Panc1 (cell line): ENCODE measurements around the gene SLC1A2. TPM values are rescaled to one million over a fixed set of nuclear protein-coding genes. Genes with fewer than 3 reads are reported as not detected.

Experiments used
- ATAC-seq: fragments of 200-7000 bp; cut with Tn5 transposase; 2 replicates; pipeline ENCODE4 v1.9.1; 2020; ENCODE audit warnings: mild to moderate bottlenecking, moderate library complexity
- BruUV-seq: library from RNA; stranded (reverse); fragments of 400-500 nt; replicated peaks from 2 replicates; lab custom pipeline; 2021; lab: Mats Ljungman, UMichigan
- CTCF ChIA-PET: fragments of 300-600 bp; sonication (Branson Sonifier 250); formaldehyde crosslinking; loops from one replicate; lab custom pipeline; 2022; ENCODE audit warnings: antibody characterized with exemption; lab: Charles Lee
- POLR2A ChIA-PET: fragments of 300-600 bp; sonication (Branson Sonifier 250); formaldehyde crosslinking; loops from one replicate; lab custom pipeline; 2022; ENCODE audit warnings: antibody characterized with exemption; lab: Charles Lee
- DNase-seq: peaks from one replicate; pipeline ENCODE4 v3.0.0-alpha.2; 2010; ENCODE audit warnings: low read depth, low spot score
- H3K27ac ChIP-seq: 2 replicates; pipeline ENCODE4 v1.5.1; 2011; ENCODE audit warnings: mild to moderate bottlenecking, low read length, inconsistent platforms
- H3K27me3 ChIP-seq: fragments of 200-500 bp; sonication (Bioruptor generic); 2 replicates; pipeline ENCODE4 v1.6.0; 2014; ENCODE audit warnings: low read length, inconsistent platforms; ENCODE audit not compliant: control insufficient read depth, insufficient read depth
- H3K36me3 ChIP-seq: fragments of 200-500 bp; sonication (Bioruptor generic); 2 replicates; pipeline ENCODE4 v1.5.1; 2014; ENCODE audit warnings: inconsistent platforms, mild to moderate bottlenecking, low read length, moderate library complexity; ENCODE audit not compliant: control insufficient read depth, insufficient read depth
- H3K4me1 ChIP-seq: 2 replicates; pipeline ENCODE4 v1.5.1; 2011; ENCODE audit warnings: inconsistent platforms, mild to moderate bottlenecking, low read length, moderate library complexity; ENCODE audit not compliant: control insufficient read depth, insufficient read depth
- H3K4me3 ChIP-seq, 2 experiments: 2 replicates each; pipeline ENCODE4 v1.5.1; 2011 to 2012; ENCODE audit warnings: low read depth in 2 of 2, low read length in 2 of 2, mild to moderate bottlenecking in 2 of 2, inconsistent platforms in 1 of 2, moderate library complexity in 1 of 2
- H3K9me3 ChIP-seq: fragments of 200-500 bp; sonication (Bioruptor generic); 2 replicates; pipeline ENCODE4 v1.5.1; 2014; ENCODE audit warnings: low read depth, mild to moderate bottlenecking, inconsistent platforms, low read length, moderate library complexity; ENCODE audit not compliant: control insufficient read depth, insufficient read depth
- CTCF ChIP-seq: fragments of 450-650 bp; IDR thresholded peaks from 2 replicates; pipeline ENCODE4 v1.5.1; 2017; ENCODE audit warnings: mild to moderate bottlenecking
- POLR2AphosphoS5 ChIP-seq: IDR thresholded peaks from 2 replicates; pipeline ENCODE4 v1.6.1; 2012; ENCODE audit warnings: mild to moderate bottlenecking, low read depth, low read length, moderate library complexity
- REST ChIP-seq, 2 experiments: IDR thresholded peaks; 2 replicates each; pipeline ENCODE4 v1.6.1; 2011 to 2012; ENCODE audit warnings: low read depth in 2 of 2, control low read depth in 1 of 2, low read length in 1 of 2, mild to moderate bottlenecking in 1 of 2, moderate library complexity in 1 of 2; ENCODE audit not compliant: insufficient read depth in 1 of 2
- SIN3A ChIP-seq: IDR thresholded peaks from 2 replicates; pipeline ENCODE4 v1.6.1; 2012; ENCODE audit warnings: low read depth, mild to moderate bottlenecking, low read length, moderate library complexity, borderline replicate concordance; ENCODE audit not compliant: insufficient read depth
- TCF7L2 ChIP-seq: IDR thresholded peaks from 2 replicates; pipeline ENCODE4 v1.6.1; 2011; ENCODE audit warnings: mild to moderate bottlenecking, low read depth, low read length, inconsistent platforms
- in situ Hi-C: cut with HindIII; loops from 2 replicates; pipeline ENCODE4 v1.10.0; 2016; ENCODE audit warnings: low sequenced_read_pairs, low pct_unique_long_range_greater_than_20kb
- intact Hi-C: fragments of 100-400 bp; cut with micrococcal nuclease; formaldehyde crosslinking; loops from one replicate; pipeline ENCODE4 v1.10.0; 2022; ENCODE audit not compliant: unreplicated experiment
- total RNA-seq: library from RNA; stranded (reverse); gene quantifications from one replicate; pipeline ENCODE4 v1.2.1, GENCODE V29; 2021; ENCODE audit not compliant: unreplicated experiment

Gene SLC1A2
- total RNA-seq, 1 experiment from 2014 or later, result 0.21 TPM

GRCh38 chr11:35352077-35352888 lies 67.1 kb downstream of the SLC1A2 start:
- Histone ChIP-seq H3K36me3 (no peaks in the 10 kb centered on the region), H3K4me3 (no peak overlapping the region), H3K4me1 (no peaks in the 10 kb centered on the region), H3K27me3 (no peaks in the 10 kb centered on the region), H3K27ac (no peak overlapping the region), H3K9me3 (no peaks in the 10 kb centered on the region)
- TF ChIP-seq SIN3A, result no peak
- no peak for TF ChIP-seq CTCF
- no peak for TF ChIP-seq REST (IDR thresholded peaks at IDR 0.05; ENCODE audit: insufficient read depth in 1 of 2, low read depth in 2 of 2, low read length in 1 of 2)
- TF ChIP-seq POLR2AphosphoS5, result no peak
- TF ChIP-seq TCF7L2, result no peak
- intact Hi-C loops (no loop called here), in situ Hi-C loops (no loop called here)
- no TSS peak for BruUV-seq
- ChIA-PET POLR2A (no interaction called here), CTCF (no interaction called here)
- no peak for DNase-seq
- ATAC-seq, result peak; percentile 48; the same call in 1 of the 2 replicates

GRCh38 chr11:35349897-35350296 lies 69.5 kb downstream of the SLC1A2 start:
- in situ Hi-C loops (no loop called here), intact Hi-C loops (no loop called here)
- no peaks in the 10 kb centered on the region for H3K36me3 ChIP-seq
- H3K9me3 ChIP-seq, result no peaks in the 10 kb centered on the region
- DNase-seq, result no peak
- H3K27me3 ChIP-seq, result no peaks in the 10 kb centered on the region
- H3K4me3 ChIP-seq, result no peak overlapping the region
- H3K27ac ChIP-seq, result no peak overlapping the region
- TF ChIP-seq CTCF (no peak), SIN3A (no peak), REST (IDR thresholded peaks at IDR 0.05; ENCODE audit: insufficient read depth in 1 of 2, low read depth in 2 of 2, low read length in 1 of 2) (no peak), POLR2AphosphoS5 (no peak), TCF7L2 (no peak)
- BruUV-seq, result no TSS peak
- no peak for ATAC-seq
- ChIA-PET POLR2A (interaction anchor here (0.6 kb wide), 1 partner anchor 30 kb away, joined by 3 read pairs; no protein-coding TSS in a partner anchor), CTCF (no interaction called here)
- no peaks in the 10 kb centered on the region; the same call in 1 of the 2 replicates for H3K4me1 ChIP-seq
